Hepatic stellate cell (primary cell): ENCODE results near the gene NRBF2.
A peak's percentile ranks its signal among the peaks of the same experiment; 100 is the strongest.

Experiments used
- DNase-seq: peaks from one replicate; pipeline ENCODE4 v3.0.0; 2011; ENCODE audit warnings: low spot score

The NRBF2 gene

GRCh38 chr10:63164166-63164623 is 31.1 kb downstream of the NRBF2 start:
- DNase-seq = no peak

- no peak for DNase-seq
Measured at GRCh38 chr10:63165249-63165648, 32.1 kb downstream of the NRBF2 start.

- peak; percentile 20 for DNase-seq
Measured at GRCh38 chr10:63166742-63167258, 33.7 kb downstream of the NRBF2 start.

GRCh38 chr10:63168821-63169462 is 35.8 kb downstream of the NRBF2 start:
- no peak for DNase-seq

- DNase-seq = no peak
Measured at GRCh38 chr10:63169624-63170023, 36.5 kb downstream of the NRBF2 start.

GRCh38 chr10:63171255-63171855 is 38.2 kb downstream of the NRBF2 start:
- no peak for DNase-seq

GRCh38 chr10:63171926-63172325 is 38.8 kb downstream of the NRBF2 start:
- no peak for DNase-seq

GRCh38 chr10:63173468-63174232 is 40.5 kb downstream of the NRBF2 start:
- DNase-seq = no peak

- no peak for DNase-seq
Measured at GRCh38 chr10:63175534-63175933, 42.4 kb downstream of the NRBF2 start.

GRCh38 chr10:63192826-63193225 is 59.7 kb downstream of the NRBF2 start:
- DNase-seq = no peak

GRCh38 chr10:63197344-63198092 is 64.4 kb downstream of the NRBF2 start:
- DNase-seq = peak; percentile 49

GRCh38 chr10:63199716-63200115 is 66.6 kb downstream of the NRBF2 start:
- no peak for DNase-seq

GRCh38 chr10:63200431-63200830 is 67.3 kb downstream of the NRBF2 start:
- DNase-seq = no peak

GRCh38 chr10:63201118-63201517 is 68.0 kb downstream of the NRBF2 start:
- no peak for DNase-seq
